Muscle of leg (tissue), 9 donors: ENCODE data around the gene CPA1. TPM values are rescaled to one million over a fixed set of nuclear protein-coding genes. Genes with fewer than 3 reads are reported as not detected.

ENCODE experiments used
- polyA plus RNA-seq, 8 donors: library from polyadenylated mRNA; unstranded; fragments of 120-200 nt; gene quantifications; one replicate each; pipeline versions ENCODE4 v1.2.1 to v1.2.3, GENCODE V29; 2013; ENCODE audit warnings: inconsistent platforms in 1 of 8, low replicate concordance in 1 of 8; ENCODE audit not compliant: insufficient read length in 8 of 8, insufficient read depth in 1 of 8
- total RNA-seq: library from RNA; stranded (reverse); fragments of 120-200 nt; gene quantifications from one replicate; pipeline ENCODE4 v1.2.4, GENCODE V29; 2013

CPA1 gene
- total and polyA plus RNA-seq, 9 donors: 2.6 to 6.7 (median 4.3) TPM

Other genes starting within 250 kb of the CPA1 start
- gene TMEM209, start 175.1 kb upstream of the CPA1 start, total RNA-seq: 8.7 TPM
- gene TMEM209, start 175.1 kb upstream of the CPA1 start, polyA plus RNA-seq: 10 to 100 TPM in 3 of 8 donors, 1 to 10 TPM in 5; 8.5 to 12.7 (median 9.3) TPM
- not detected for gene SSMEM1, start 172.6 kb upstream of the CPA1 start, total RNA-seq
- under 1 TPM in 2 of 8 donors, not detected in 6; 0.11 to 0.12 TPM for gene SSMEM1, start 172.6 kb upstream of the CPA1 start, polyA plus RNA-seq
- 0.44 TPM for gene CPA2, start 113.6 kb upstream of the CPA1 start, total RNA-seq
- gene CPA2, start 113.6 kb upstream of the CPA1 start, polyA plus RNA-seq: 1 to 10 TPM in 1 of 8 donors, under 1 TPM in 7; 0.39 to 4.5 (median 0.54) TPM
- 2.0 TPM for gene CPA4, start 87.3 kb upstream of the CPA1 start, total RNA-seq
- 1 to 10 TPM in 7 of 8 donors, under 1 TPM in 1; 0.87 to 3.1 (median 1.3) TPM for gene CPA4, start 87.3 kb upstream of the CPA1 start, polyA plus RNA-seq
- 6.3 TPM for gene CPA5, start 35.7 kb upstream of the CPA1 start, total RNA-seq
- gene CPA5, start 35.7 kb upstream of the CPA1 start, polyA plus RNA-seq: 1 to 10 TPM in 6 of 8 donors, under 1 TPM in 2; 0.55 to 3.8 (median 1.8) TPM
- gene CEP41, start 60.5 kb downstream of the CPA1 start, total RNA-seq: 16.3 TPM
- gene CEP41, start 60.5 kb downstream of the CPA1 start, polyA plus RNA-seq: 10 to 100 TPM; 18.9 to 29.1 (median 23.1) TPM
- 879 TPM for gene MEST, start 111.6 kb downstream of the CPA1 start, total RNA-seq
- gene MEST, start 111.6 kb downstream of the CPA1 start, polyA plus RNA-seq: 1,000 to 10,000 TPM in 3 of 8 donors, 100 to 1,000 TPM in 5; 702 to 1,263 (median 856) TPM